IMR-90 (cell line): Measurements from ENCODE around the gene CAPS. TPM values are rescaled to one million over a fixed set of nuclear protein-coding genes. Genes with fewer than 3 reads are reported as not detected.

Experiments used
- ATAC-seq: fragments of 200-7000 bp; cut with Tn5 transposase; 2 replicates; pipeline ENCODE4 v1.9.1; 2020; ENCODE audit warnings: low read depth, mild to moderate bottlenecking, moderate library complexity
- BruUV-seq: library from RNA; stranded (reverse); fragments of 400-500 nt; replicated peaks from 2 replicates; lab custom pipeline; 2021; lab: Mats Ljungman, UMichigan
- CTCF ChIA-PET: fragments of 300-600 bp; formaldehyde crosslinking; extraction: SDS; loops from one replicate; lab custom pipeline; 2021; ENCODE audit warnings: antibody characterized with exemption; lab: Yijun Ruan, JAX
- POLR2A ChIA-PET: fragments of 300-600 bp; sonication (Branson Sonifier 250); formaldehyde crosslinking; loops from one replicate; lab custom pipeline; 2022; ENCODE audit warnings: antibody characterized with exemption; ENCODE audit not compliant: unreplicated experiment; lab: Charles Lee
- DNase-seq: peaks from one replicate; pipeline ENCODE4 v3.0.0; 2013
- H2AFZ ChIP-seq: replicated peaks from 2 replicates; pipeline ENCODE3; 2013; ENCODE audit warnings: low read length, mild to moderate bottlenecking; ENCODE audit not compliant: poor library complexity
- H2AK5ac ChIP-seq: 2 replicates; pipeline ENCODE4 v1.6.1; 2013; ENCODE audit warnings: low read depth, low read length, inconsistent platforms
- H2AK9ac ChIP-seq: replicated peaks from 2 replicates; pipeline ENCODE3; 2013; ENCODE audit warnings: mild to moderate bottlenecking, low read depth, low read length, moderate library complexity; ENCODE audit not compliant: poor library complexity
- H2BK120ac ChIP-seq: 2 replicates; pipeline ENCODE4 v1.6.1; 2013; ENCODE audit warnings: low read depth, low read length, inconsistent platforms
- H2BK15ac ChIP-seq: 3 replicates; pipeline ENCODE4 v1.6.1; 2013; ENCODE audit warnings: low read depth, low read length, inconsistent platforms
- H2BK20ac ChIP-seq: 2 replicates; pipeline ENCODE4 v1.6.1; 2013; ENCODE audit warnings: low read depth, mild to moderate bottlenecking, inconsistent platforms, low read length, moderate library complexity
- H2BK5ac ChIP-seq: 2 replicates; pipeline ENCODE4 v1.6.1; 2013; ENCODE audit warnings: mild to moderate bottlenecking, low read depth, low read length, inconsistent platforms; ENCODE audit not compliant: poor library complexity, severe bottlenecking
- H3K14ac ChIP-seq: replicated peaks from 2 replicates; pipeline ENCODE4 v1.6.1; 2013; ENCODE audit warnings: low read depth, low read length, inconsistent platforms
- H3K18ac ChIP-seq: 2 replicates; pipeline ENCODE4 v1.6.1; 2013; ENCODE audit warnings: low read depth, low read length, control low read depth
- H3K23ac ChIP-seq: 2 replicates; pipeline ENCODE4 v1.6.1; 2013; ENCODE audit warnings: low read depth, low read length, inconsistent platforms
- H3K27ac ChIP-seq: 2 replicates; pipeline ENCODE4 v1.5.1; 2013; ENCODE audit warnings: mild to moderate bottlenecking, control low read depth, low read length; ENCODE audit not compliant: insufficient read depth
- H3K27me3 ChIP-seq: 2 replicates; pipeline ENCODE4 v1.6.1; 2013; ENCODE audit warnings: low read length; ENCODE audit not compliant: control insufficient read depth, insufficient read depth
- H3K36me3 ChIP-seq: 2 replicates; pipeline ENCODE4 v1.6.1; 2013; ENCODE audit warnings: low read length, mixed read lengths; ENCODE audit not compliant: control insufficient read depth, insufficient read depth
- H3K4ac ChIP-seq: 2 replicates; pipeline ENCODE4 v1.6.1; 2013; ENCODE audit warnings: low read depth, low read length, inconsistent platforms
- H3K4me1 ChIP-seq: 2 replicates; pipeline ENCODE4 v1.6.1; 2013; ENCODE audit warnings: low read length, mixed read lengths; ENCODE audit not compliant: control insufficient read depth, insufficient read depth
- H3K4me2 ChIP-seq: 2 replicates; pipeline ENCODE4 v1.6.1; 2013; ENCODE audit warnings: low read depth, mild to moderate bottlenecking, control low read depth, low read length, moderate library complexity
- H3K4me3 ChIP-seq: 2 replicates; pipeline ENCODE4 v1.5.1; 2013; ENCODE audit warnings: low read depth, mild to moderate bottlenecking, control low read depth, low read length, moderate library complexity; ENCODE audit not compliant: insufficient read depth
- H3K56ac ChIP-seq: 2 replicates; pipeline ENCODE4 v1.6.1; 2013; ENCODE audit warnings: low read length, inconsistent platforms; ENCODE audit not compliant: insufficient read depth; ENCODE audit errors: extremely low read depth
- H3K79me1 ChIP-seq, 2 experiments: 2 replicates each; pipeline ENCODE4 v1.6.1; 2013; ENCODE audit warnings: low read length in 2 of 2, inconsistent platforms in 1 of 2, low read depth in 1 of 2
- H3K9ac ChIP-seq: 2 replicates; pipeline ENCODE4 v1.6.1; 2013; ENCODE audit warnings: low read depth, low read length, control low read depth
- H3K9me1 ChIP-seq: 2 replicates; pipeline ENCODE4 v1.6.1; 2013; ENCODE audit warnings: low read length, inconsistent platforms; ENCODE audit not compliant: insufficient read depth
- H3K9me3 ChIP-seq: 2 replicates; pipeline ENCODE4 v1.6.1; 2013; ENCODE audit warnings: low read length; ENCODE audit not compliant: control insufficient read depth, insufficient read depth
- H4K20me1 ChIP-seq: 2 replicates; pipeline ENCODE4 v1.6.1; 2013; ENCODE audit warnings: low read length, inconsistent platforms; ENCODE audit not compliant: insufficient read depth
- H4K5ac ChIP-seq: 2 replicates; pipeline ENCODE4 v1.6.1; 2013; ENCODE audit warnings: mild to moderate bottlenecking, low read depth, low read length, control low read depth
- H4K8ac ChIP-seq, 2 experiments: 2 replicates each; pipeline ENCODE4 v1.6.1; 2013; ENCODE audit warnings: low read depth in 2 of 2, low read length in 2 of 2, control low read depth in 1 of 2, inconsistent platforms in 1 of 2
- H4K91ac ChIP-seq: 2 replicates; pipeline ENCODE4 v1.6.1; 2013; ENCODE audit warnings: low read depth, low read length, inconsistent platforms; ENCODE audit not compliant: insufficient read depth
- BHLHE40 ChIP-seq: fragments of 150-350 bp; IDR thresholded peaks from 2 replicates; pipeline ENCODE4 v1.6.1; 2016; ENCODE audit warnings: mild to moderate bottlenecking, low read depth, low read length
- CEBPB ChIP-seq: IDR thresholded peaks from 2 replicates; pipeline ENCODE4 v1.6.1; 2012; ENCODE audit warnings: low read depth, low read length, improper control_type of control experiment
- FOS ChIP-seq: fragments of 150-350 bp; IDR thresholded peaks from 2 replicates; pipeline ENCODE4 v1.6.1; 2016; ENCODE audit warnings: low read depth, low read length
- SMC3 ChIP-seq: fragments of 150-350 bp; IDR thresholded peaks from 2 replicates; pipeline ENCODE4 v1.6.1; 2016; ENCODE audit warnings: low read depth, mild to moderate bottlenecking, antibody characterized with exemption, low read length, moderate library complexity
- WGBS, 2 experiments: methylation state at CpG; one replicate each; pipeline versions ENCODE4 v1.1.5 to v1.1.7; 2013; ENCODE audit warnings: missing lambda C conversion rate in 2 of 2; ENCODE audit not compliant: insufficient read length in 1 of 2; ENCODE audit errors: extremely low coverage in 2 of 2; 5-methylcytosine and 5-hydroxymethylcytosine counted together
- dilution Hi-C: fragments of 300-500 bp; cut with HindIII; formaldehyde crosslinking; loops from one replicate; pipeline ENCODE4 v1.14.3; 2018; ENCODE audit warnings: low sequenced_read_pairs; ENCODE audit not compliant: unreplicated experiment
- in situ Hi-C: fragments of 300-500 bp; cut with MboI; formaldehyde crosslinking; loops from 3 replicates; pipeline ENCODE4 v1.14.3; 2019; ENCODE audit warnings: low sequenced_read_pairs, inconsistent platforms, mixed read lengths
- intact Hi-C: fragments of 100-400 bp; cut with micrococcal nuclease; formaldehyde crosslinking; loops from 2 replicates; pipeline ENCODE4 v1.10.0; 2022
- polyA plus RNA-seq, 3 experiments: library from polyadenylated mRNA; depleted of rRNA; stranded (reverse); fragments of >200 nt; gene quantifications; 2 replicates each; pipeline ENCODE4 v1.2.3, GENCODE V29; 2012; ENCODE audit warnings: low replicate concordance in 1 of 3
- total RNA-seq: library from RNA; depleted of rRNA; stranded (reverse); fragments of >200 nt; gene quantifications from 2 replicates; pipeline ENCODE4 v1.2.3, GENCODE V29; 2012

Gene CAPS
- total and polyA plus RNA-seq, 2 of the 4 experiments (the other 2 are of a cell fraction) = 0.54 to 4.9 TPM

DNA sequence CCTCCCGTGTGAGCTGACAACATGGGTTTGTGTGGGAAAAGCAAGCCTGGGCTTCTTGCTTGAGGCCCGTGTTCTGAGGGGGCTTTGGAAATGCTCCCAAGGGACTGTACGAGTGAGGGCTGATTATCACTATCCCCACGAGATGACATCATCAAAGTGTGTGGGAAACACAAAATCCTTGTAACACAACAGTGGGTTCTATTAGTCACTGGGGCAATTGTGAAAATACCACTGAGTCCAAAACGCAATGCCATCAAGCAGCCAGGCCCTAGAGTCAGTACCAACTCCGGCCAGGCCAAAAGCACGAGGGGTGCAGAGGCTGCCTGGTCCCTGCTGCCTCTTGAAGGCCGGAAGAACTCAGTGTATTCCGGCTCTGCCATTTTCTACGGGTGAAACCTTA, 29.6 kb downstream of the CAPS start:
- Histone ChIP-seq H2AFZ (no peak overlapping the region), H3K79me1 (peaks cover 42 to 93% of the 10 kb centered on the region in 2 experiments), H3K4ac (peak overlapping the region; percentile 84), H3K9me1 (peaks cover 40% of the 10 kb centered on the region), H2AK9ac (peak overlapping the region; percentile 55), H3K27me3 (no peaks in the 10 kb centered on the region), H3K18ac (peak overlapping the region; percentile 30; the same call in 1 of the 2 replicates), H3K4me2 (peak overlapping the region; percentile 33), H4K91ac (peak overlapping the region; percentile 49), H2BK15ac (peak overlapping the region; percentile 74; the same call in 1 of the 3 replicates), H2BK5ac (peak overlapping the region; percentile 63), H3K56ac (0 out of 2 replicates have a peak overlapping the region, but pooled peaks have one; percentile 59), H3K14ac (peak overlapping the region; percentile 50), H2AK5ac (peak overlapping the region; percentile 77), H2BK20ac (peak overlapping the region; percentile 73; the same call in 1 of the 2 replicates), H4K5ac (peak overlapping the region; percentile 45; the same call in 1 of the 2 replicates), H4K8ac (peak overlapping the region in 1 of 2 experiments; percentile 72; a peak in 3 of 4 replicates), H3K9ac (0 out of 2 replicates have a peak overlapping the region, but pooled peaks have one; percentile 12), H3K36me3 (peaks cover 30% of the 10 kb centered on the region), H3K4me3 (no peak overlapping the region), H3K27ac (peak overlapping the region; percentile 83), H3K9me3 (no peaks in the 10 kb centered on the region), H4K20me1 (peaks cover 47% of the 10 kb centered on the region), H2BK120ac (peak overlapping the region; percentile 61), H3K4me1 (peaks cover 43% of the 10 kb centered on the region), H3K23ac (peak overlapping the region; percentile 65)
- intact Hi-C loops = no loop called here
- 85% methylated on average over 5 of the region's 10 CpGs; no CpG with 5 or more reads in 1 of the 2 experiments for WGBS, 2 experiments
- ChIA-PET CTCF (no interaction called here), POLR2A (no interaction called here)
- ATAC-seq (peak; percentile 57), DNase-seq (peak; percentile 82)
- in situ Hi-C loops = no loop called here
- dilution Hi-C loops = no loop called here
- TF ChIP-seq FOS = peak; percentile 51
- peak; percentile 42; the same call in 1 of the 2 replicates for TF ChIP-seq BHLHE40
- TF ChIP-seq CEBPB = peak; percentile 75
- no peak for TF ChIP-seq SMC3
- BruUV-seq = no TSS peak
